Measurements from ENCODE around the gene RPL13. TPM values are rescaled to one million over a fixed set of nuclear protein-coding genes. Genes with fewer than 3 reads are reported as not detected.
A peak's percentile ranks its signal among the peaks of the same experiment; 100 is the strongest.

The RPL13 gene
- total and polyA plus RNA-seq, 2 of the 13 experiments (the other 11 are each of a cell fraction or from before 2014, with no cell fraction given): 2,988 to 4,411 TPM

- TF ChIP-seq, protein P1, sequence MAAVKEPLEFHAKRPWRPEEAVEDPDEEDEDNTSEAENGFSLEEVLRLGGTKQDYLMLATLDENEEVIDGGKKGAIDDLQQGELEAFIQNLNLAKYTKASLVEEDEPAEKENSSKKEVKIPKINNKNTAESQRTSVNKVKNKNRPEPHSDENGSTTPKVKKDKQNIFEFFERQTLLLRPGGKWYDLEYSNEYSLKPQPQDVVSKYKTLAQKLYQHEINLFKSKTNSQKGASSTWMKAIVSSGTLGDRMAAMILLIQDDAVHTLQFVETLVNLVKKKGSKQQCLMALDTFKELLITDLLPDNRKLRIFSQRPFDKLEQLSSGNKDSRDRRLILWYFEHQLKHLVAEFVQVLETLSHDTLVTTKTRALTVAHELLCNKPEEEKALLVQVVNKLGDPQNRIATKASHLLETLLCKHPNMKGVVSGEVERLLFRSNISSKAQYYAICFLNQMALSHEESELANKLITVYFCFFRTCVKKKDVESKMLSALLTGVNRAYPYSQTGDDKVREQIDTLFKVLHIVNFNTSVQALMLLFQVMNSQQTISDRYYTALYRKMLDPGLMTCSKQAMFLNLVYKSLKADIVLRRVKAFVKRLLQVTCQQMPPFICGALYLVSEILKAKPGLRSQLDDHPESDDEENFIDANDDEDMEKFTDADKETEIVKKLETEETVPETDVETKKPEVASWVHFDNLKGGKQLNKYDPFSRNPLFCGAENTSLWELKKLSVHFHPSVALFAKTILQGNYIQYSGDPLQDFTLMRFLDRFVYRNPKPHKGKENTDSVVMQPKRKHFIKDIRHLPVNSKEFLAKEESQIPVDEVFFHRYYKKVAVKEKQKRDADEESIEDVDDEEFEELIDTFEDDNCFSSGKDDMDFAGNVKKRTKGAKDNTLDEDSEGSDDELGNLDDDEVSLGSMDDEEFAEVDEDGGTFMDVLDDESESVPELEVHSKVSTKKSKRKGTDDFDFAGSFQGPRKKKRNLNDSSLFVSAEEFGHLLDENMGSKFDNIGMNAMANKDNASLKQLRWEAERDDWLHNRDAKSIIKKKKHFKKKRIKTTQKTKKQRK (IDR thresholded peaks at IDR 0.05; ENCODE audit: low read length): no peak
- no peak for TF ChIP-seq NFRKB (IDR thresholded peaks at IDR 0.05)
- TF ChIP-seq SALL2 (CRISPR knock-in tag; IDR thresholded peaks at IDR 0.05): 0 out of 2 replicates have a peak, but pooled peaks have one; percentile 51
- TF ChIP-seq BCLAF1 (IDR thresholded peaks at IDR 0.05): no peak
- TF ChIP-seq EEA1 (CRISPR knock-in tag; IDR thresholded peaks at IDR 0.05; ENCODE audit: borderline replicate concordance): peak; percentile 97
- TF ChIP-seq SAP130 (CRISPR knock-in tag; IDR thresholded peaks at IDR 0.05; ENCODE audit: low read depth): peak; percentile 91
- TF ChIP-seq WIZ (CRISPR knock-in tag; IDR thresholded peaks at IDR 0.05): no peak
- peak; percentile 78 for TF ChIP-seq RXRB (CRISPR knock-in tag; IDR thresholded peaks at IDR 0.05; ENCODE audit: borderline replicate concordance)
- no peak for TF ChIP-seq IKZF1 (IDR thresholded peaks at IDR 0.05)
- no peak; the same call in 1 of the 2 replicates for TF ChIP-seq SNAPC2 (CRISPR knock-in tag; IDR thresholded peaks at IDR 0.05)
- peak; percentile 22; the same call in 1 of the 2 replicates for TF ChIP-seq ZNF550 (CRISPR knock-in tag; IDR thresholded peaks at IDR 0.05; ENCODE audit: borderline replicate concordance)
- TF ChIP-seq DR1 (CRISPR knock-in tag; IDR thresholded peaks at IDR 0.05): peak; percentile 99
- TF ChIP-seq ZNF430 (CRISPR knock-in tag; IDR thresholded peaks at IDR 0.05): peak; percentile 94
- peak; percentile 96 for TF ChIP-seq ARID4A (CRISPR knock-in tag; IDR thresholded peaks at IDR 0.05; ENCODE audit: borderline replicate concordance)
- TF ChIP-seq, protein P2, sequence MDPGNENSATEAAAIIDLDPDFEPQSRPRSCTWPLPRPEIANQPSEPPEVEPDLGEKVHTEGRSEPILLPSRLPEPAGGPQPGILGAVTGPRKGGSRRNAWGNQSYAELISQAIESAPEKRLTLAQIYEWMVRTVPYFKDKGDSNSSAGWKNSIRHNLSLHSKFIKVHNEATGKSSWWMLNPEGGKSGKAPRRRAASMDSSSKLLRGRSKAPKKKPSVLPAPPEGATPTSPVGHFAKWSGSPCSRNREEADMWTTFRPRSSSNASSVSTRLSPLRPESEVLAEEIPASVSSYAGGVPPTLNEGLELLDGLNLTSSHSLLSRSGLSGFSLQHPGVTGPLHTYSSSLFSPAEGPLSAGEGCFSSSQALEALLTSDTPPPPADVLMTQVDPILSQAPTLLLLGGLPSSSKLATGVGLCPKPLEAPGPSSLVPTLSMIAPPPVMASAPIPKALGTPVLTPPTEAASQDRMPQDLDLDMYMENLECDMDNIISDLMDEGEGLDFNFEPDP (CRISPR knock-in tag; conservative IDR thresholded peaks at IDR 0.05): no peak
These were observed at the start of gene RPL13 (continued) for GRCh38 chr16:89560378-89561141.
